Keratinocyte (primary cell): ENCODE results near the gene TFR2. TPM values are rescaled to one million over a fixed set of nuclear protein-coding genes. Genes with fewer than 3 reads are reported as not detected.

Source experiments
- DNase-seq: peaks from one replicate; pipeline ENCODE4 v3.0.0-alpha.2; 2011; ENCODE audit warnings: low read depth, missing footprints, low spot score
- FAIRE-seq: peaks from 2 replicates; lab custom pipeline; 2011; peaks lifted over from hg19 to GRCh38; lab: Jason Lieb, UNC
- H2AFZ ChIP-seq: 2 replicates; pipeline ENCODE4 v1.6.0; 2012; ENCODE audit warnings: low read length, control low read depth, inconsistent platforms; ENCODE audit not compliant: control insufficient read depth
- H3K27ac ChIP-seq: 2 replicates; pipeline ENCODE4 v1.5.1; 2011; ENCODE audit warnings: low read length; ENCODE audit not compliant: control insufficient read depth, insufficient read depth
- H3K27me3 ChIP-seq: 3 replicates; pipeline ENCODE4 v1.6.0; 2011; ENCODE audit warnings: low read length; ENCODE audit not compliant: control insufficient read depth, insufficient read depth; ENCODE audit errors: extremely low read depth
- H3K36me3 ChIP-seq, 2 experiments: 2 replicates in 1 of 2; 3 replicates in 1 of 2; pipeline ENCODE4 v1.5.1; 2011; ENCODE audit warnings: low read length in 2 of 2, mild to moderate bottlenecking in 1 of 2; ENCODE audit not compliant: control insufficient read depth in 2 of 2, insufficient read depth in 2 of 2; ENCODE audit errors: extremely low read depth in 1 of 2
- H3K4me1 ChIP-seq: 3 replicates; pipeline ENCODE4 v1.5.1; 2011; ENCODE audit warnings: low read length; ENCODE audit not compliant: control insufficient read depth, insufficient read depth; ENCODE audit errors: extremely low read depth
- H3K4me2 ChIP-seq: 3 replicates; pipeline ENCODE4 v1.6.0; 2011; ENCODE audit warnings: low read depth, low read length; ENCODE audit not compliant: control insufficient read depth, insufficient read depth; ENCODE audit errors: extremely low read depth
- H3K4me3 ChIP-seq, 3 experiments: fragments of 200-600 bp in 1 of 3; sonication (generic) in 1 of 3; 2 replicates in 2 of 3; 3 replicates in 1 of 3; pipeline ENCODE4 v1.5.1; 2011 to 2016; ENCODE audit warnings: low read length in 3 of 3, mild to moderate bottlenecking in 3 of 3, control low read depth in 2 of 3, inconsistent platforms in 1 of 3, low read depth in 1 of 3, mixed read lengths in 1 of 3, mixed run types in 1 of 3, moderate library complexity in 1 of 3; ENCODE audit not compliant: control insufficient read depth in 2 of 3, insufficient read depth in 2 of 3; ENCODE audit errors: extremely low read depth in 1 of 3
- H3K79me2 ChIP-seq: 2 replicates; pipeline ENCODE4 v1.6.0; 2012; ENCODE audit warnings: low read length; ENCODE audit not compliant: control insufficient read depth, insufficient read depth
- H3K9ac ChIP-seq: 3 replicates; pipeline ENCODE4 v1.6.0; 2011; ENCODE audit warnings: low read length; ENCODE audit not compliant: control insufficient read depth, insufficient read depth; ENCODE audit errors: extremely low read depth
- H3K9me1 ChIP-seq: 3 replicates; pipeline ENCODE4 v1.6.0; 2011; ENCODE audit warnings: low read length; ENCODE audit not compliant: control insufficient read depth, insufficient read depth; ENCODE audit errors: extremely low read depth
- H3K9me3 ChIP-seq: 2 replicates; pipeline ENCODE4 v1.5.1; 2012; ENCODE audit warnings: low read depth, low read length; ENCODE audit not compliant: control insufficient read depth
- H4K20me1 ChIP-seq: 3 replicates; pipeline ENCODE4 v1.6.0; 2011; ENCODE audit warnings: low read length; ENCODE audit not compliant: control insufficient read depth, insufficient read depth; ENCODE audit errors: extremely low read depth
- CTCF ChIP-seq, 3 experiments: IDR thresholded peaks in 1 of 3; conservative IDR thresholded peaks in 1 of 3; optimal IDR thresholded peaks in 1 of 3; 2 replicates in 2 of 3; 3 replicates in 1 of 3; pipeline versions ENCODE3 to v1.5.1; 2011; ENCODE audit warnings: low read length in 3 of 3, mild to moderate bottlenecking in 3 of 3, moderate library complexity in 2 of 3, control low read depth in 1 of 3, inconsistent platforms in 1 of 3; ENCODE audit not compliant: insufficient read depth in 2 of 3; ENCODE audit errors: extremely low read depth in 1 of 3
- EZH2 ChIP-seq: IDR thresholded peaks from one replicate; pipeline ENCODE4 v1.6.1; 2012; ENCODE audit warnings: inconsistent platforms, mild to moderate bottlenecking, low read length, moderate library complexity
- dilution Hi-C: fragments of 300-500 bp; cut with MboI; formaldehyde crosslinking; loops from one replicate; pipeline ENCODE4 v1.7.0; 2020; ENCODE audit warnings: low sequenced_read_pairs; ENCODE audit not compliant: extremely low pct_ligation_motif_present
- polyA plus RNA-seq, 5 experiments: library from polyadenylated mRNA; depleted of rRNA in 3 of 5; stranded (reverse) in 3 of 5; stranded (forward) in 1 of 5; unstranded in 1 of 5; fragments of >200 nt; gene quantifications; 1 replicate in 1 of 5; 2 replicates in 3 of 5; 3 replicates in 1 of 5; pipeline versions ENCODE4 v1.2.1 to v1.2.3, GENCODE V29; 2011 to 2012; ENCODE audit warnings: missing spikeins in 2 of 5, low read depth in 1 of 5, low replicate concordance in 1 of 5

Gene TFR2
- polyA plus RNA-seq, 1 donor (not counting 4 experiments of a cell fraction or from before 2014, with no cell fraction given) = 0.12 TPM

GRCh38 chr7:100686201-100686821, 45.0 kb upstream of the TFR2 start:
- FAIRE-seq = no peak
- H3K4me1 ChIP-seq = no peaks in the 10 kb centered on the region
- H4K20me1 ChIP-seq = peaks cover 8% of the 10 kb centered on the region

GRCh38 chr7:100685631-100686145, 44.3 kb upstream of the TFR2 start:
- no peak for FAIRE-seq

More at GRCh38 chr7:100686201-100686821, 45.0 kb upstream of the TFR2 start:
- dilution Hi-C loops = no loop called here
- H2AFZ ChIP-seq = no peak overlapping the region
- H3K27me3 ChIP-seq = no peaks in the 10 kb centered on the region
- no peak overlapping the region for H3K4me3 ChIP-seq
- H3K27ac ChIP-seq = no peak overlapping the region
- no peaks in the 10 kb centered on the region for H3K9me1 ChIP-seq
- H3K9ac ChIP-seq = no peak overlapping the region
- no peaks in the 10 kb centered on the region for H3K9me3 ChIP-seq
- H3K4me2 ChIP-seq = no peak overlapping the region
- peaks cover 27% of the 10 kb centered on the region for H3K79me2 ChIP-seq
- no peak for DNase-seq
- peaks cover 14 to 25% of the 10 kb centered on the region in 2 experiments for H3K36me3 ChIP-seq
- no peak for TF ChIP-seq EZH2
- TF ChIP-seq CTCF (optimal IDR thresholded peaks at IDR 0.05 in 1 of 3, IDR thresholded peaks at IDR 0.05 in 1 of 3, conservative IDR thresholded peaks at IDR 0.05 in 1 of 3; ENCODE audit: extremely low read depth in 1 of 3, insufficient read depth in 2 of 3, low read length in 3 of 3) = no peak

More at GRCh38 chr7:100685631-100686145, 44.3 kb upstream of the TFR2 start:
- H3K36me3 ChIP-seq = peaks cover 20 to 23% of the 10 kb centered on the region in 2 experiments
- dilution Hi-C loops = no loop called here
- H3K9me3 ChIP-seq = no peaks in the 10 kb centered on the region
- DNase-seq = no peak
- H3K9me1 ChIP-seq = no peaks in the 10 kb centered on the region
- no peak overlapping the region for H2AFZ ChIP-seq
- no peaks in the 10 kb centered on the region for H3K4me1 ChIP-seq
- H3K4me2 ChIP-seq = no peak overlapping the region
- no peak overlapping the region for H3K4me3 ChIP-seq
- H3K9ac ChIP-seq = no peak overlapping the region
- H4K20me1 ChIP-seq = peaks cover 6% of the 10 kb centered on the region
- TF ChIP-seq EZH2 = no peak
- no peak for TF ChIP-seq CTCF (optimal IDR thresholded peaks at IDR 0.05 in 1 of 3, IDR thresholded peaks at IDR 0.05 in 1 of 3, conservative IDR thresholded peaks at IDR 0.05 in 1 of 3; ENCODE audit: extremely low read depth in 1 of 3, insufficient read depth in 2 of 3, low read length in 3 of 3)
- no peak overlapping the region for H3K27ac ChIP-seq
- peaks cover 21% of the 10 kb centered on the region for H3K79me2 ChIP-seq
- H3K27me3 ChIP-seq = no peaks in the 10 kb centered on the region
